Measurements from ENCODE around the gene VASP.
"Not testable (repeated sequence)": the region's sequence is repeated elsewhere in the genome, so short reads cannot be mapped to it uniquely, and the experiment has no call there.

VASP gene

GRCh38 chr19:45498411-45499195 lies 8.7 kb upstream of the VASP start, which contains the start of gene PPM1N:
TSS of gene PPM1N (plus strand) at chr19:45498443. CDS start at chr19:45498473, 30 bp downstream.
- peak; percentile 76 for DNase-seq

DNA sequence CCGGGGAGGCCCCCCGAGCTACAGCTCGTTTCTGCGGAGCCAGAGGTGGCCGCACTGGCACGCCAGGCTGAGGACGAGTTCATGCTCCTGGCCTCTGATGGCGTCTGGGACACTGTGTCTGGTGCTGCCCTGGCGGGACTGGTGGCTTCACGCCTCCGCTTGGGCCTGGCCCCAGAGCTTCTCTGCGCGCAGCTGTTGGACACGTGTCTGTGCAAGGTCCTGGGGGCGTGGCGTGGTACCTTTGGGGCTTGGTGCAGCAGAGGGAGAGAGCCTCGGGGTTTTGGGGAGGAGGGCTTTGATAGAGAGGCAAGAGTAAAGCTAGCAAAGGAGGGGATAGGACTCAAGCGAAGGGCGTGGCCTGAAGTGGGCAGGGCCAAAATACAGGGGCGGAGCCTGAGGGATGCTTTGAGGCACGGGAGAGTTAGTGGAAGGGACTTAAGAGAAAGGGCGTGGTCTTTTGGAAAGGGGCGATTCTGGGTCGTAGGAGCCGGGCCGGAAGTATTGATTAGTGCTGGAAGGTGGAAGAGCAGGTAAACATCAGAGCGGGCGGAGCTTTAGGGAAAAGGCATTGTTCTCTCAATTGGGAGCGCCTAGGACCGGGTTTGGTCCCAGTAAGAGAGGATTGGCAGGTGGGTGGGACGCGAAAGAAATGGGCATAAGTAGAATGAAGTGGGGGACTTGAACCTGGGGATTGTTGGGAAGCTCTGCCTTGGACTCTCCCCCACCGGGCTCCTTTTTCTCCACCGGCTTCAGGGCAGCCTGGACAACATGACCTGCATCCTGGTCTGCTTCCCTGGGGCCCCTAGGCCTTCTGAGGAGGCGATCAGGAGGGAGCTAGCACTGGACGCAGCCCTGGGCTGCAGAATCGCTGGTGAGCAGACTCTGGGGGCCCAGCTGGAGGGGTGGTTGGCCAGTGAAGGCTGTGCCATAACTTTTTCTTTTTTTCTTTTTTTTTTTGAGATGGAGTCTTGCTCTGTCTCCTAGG lies 7.8 kb upstream of the VASP start:
- DNase-seq = peak; percentile 83

DNA sequence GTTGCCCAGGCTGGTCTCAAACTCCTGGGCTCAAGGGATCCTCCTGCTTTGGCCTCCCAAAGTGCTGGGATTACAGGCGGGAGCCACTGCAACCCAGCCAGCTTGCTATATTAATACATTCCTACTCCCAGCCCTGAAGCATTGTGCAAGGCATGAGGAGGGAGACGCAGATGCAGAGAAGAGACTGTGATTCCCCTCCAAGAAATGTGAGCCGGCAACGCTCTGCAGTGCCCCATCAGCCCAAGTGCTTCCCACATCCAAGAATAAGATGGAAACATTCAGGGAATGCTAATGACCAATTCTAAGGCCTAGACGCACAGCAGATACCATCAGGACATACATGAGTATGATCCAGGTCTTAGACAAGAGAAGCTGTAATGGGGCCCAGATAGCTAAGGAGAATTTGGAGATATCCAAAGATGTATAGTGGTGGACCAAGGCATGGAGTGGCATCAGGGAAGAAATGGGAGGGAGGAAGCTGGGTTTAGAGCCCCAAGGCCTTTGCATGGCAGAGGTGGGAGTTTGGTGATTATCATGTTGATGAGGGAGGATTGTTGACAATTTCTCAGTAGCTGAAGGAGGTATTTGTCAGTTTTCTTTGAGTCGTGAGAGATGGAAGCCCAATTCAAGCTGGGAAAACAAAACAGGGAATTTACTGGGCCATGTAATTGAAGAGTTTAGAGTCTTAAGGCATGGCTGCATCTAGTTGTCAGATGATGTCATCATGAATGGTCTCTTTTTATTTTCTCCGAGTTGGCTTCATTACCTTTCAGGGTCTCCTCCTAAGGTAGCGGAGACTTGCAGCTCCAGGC lies 6.2 kb upstream of the VASP start:
- no peak for DNase-seq

- DNase-seq = no peak
These were observed 5.6 kb upstream of the VASP start for GRCh38 chr19:45501730-45502014.

DNA sequence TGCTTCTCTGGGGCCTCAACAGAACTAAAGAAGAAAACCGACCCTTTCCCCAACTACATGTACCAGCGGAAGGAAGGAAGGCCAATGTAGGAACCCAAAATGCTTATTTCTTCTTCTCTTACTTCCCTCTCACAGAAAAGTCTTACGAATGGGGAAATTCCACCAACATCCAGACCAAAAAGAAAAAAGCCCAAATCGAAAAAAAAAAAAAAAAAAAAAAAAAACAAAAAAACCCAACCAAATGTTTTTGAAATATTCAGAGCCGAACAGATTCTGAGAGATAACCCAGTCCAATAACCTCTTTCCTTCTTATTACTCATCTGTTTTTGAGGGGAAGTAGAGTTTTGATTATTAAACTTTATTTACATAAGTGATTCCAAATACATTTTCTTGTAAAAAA lies 5.2 kb upstream of the VASP start:
- no peak for DNase-seq

- DNase-seq = no peak
These were observed 3.4 kb upstream of the VASP start for GRCh38 chr19:45503909-45504308.

DNA sequence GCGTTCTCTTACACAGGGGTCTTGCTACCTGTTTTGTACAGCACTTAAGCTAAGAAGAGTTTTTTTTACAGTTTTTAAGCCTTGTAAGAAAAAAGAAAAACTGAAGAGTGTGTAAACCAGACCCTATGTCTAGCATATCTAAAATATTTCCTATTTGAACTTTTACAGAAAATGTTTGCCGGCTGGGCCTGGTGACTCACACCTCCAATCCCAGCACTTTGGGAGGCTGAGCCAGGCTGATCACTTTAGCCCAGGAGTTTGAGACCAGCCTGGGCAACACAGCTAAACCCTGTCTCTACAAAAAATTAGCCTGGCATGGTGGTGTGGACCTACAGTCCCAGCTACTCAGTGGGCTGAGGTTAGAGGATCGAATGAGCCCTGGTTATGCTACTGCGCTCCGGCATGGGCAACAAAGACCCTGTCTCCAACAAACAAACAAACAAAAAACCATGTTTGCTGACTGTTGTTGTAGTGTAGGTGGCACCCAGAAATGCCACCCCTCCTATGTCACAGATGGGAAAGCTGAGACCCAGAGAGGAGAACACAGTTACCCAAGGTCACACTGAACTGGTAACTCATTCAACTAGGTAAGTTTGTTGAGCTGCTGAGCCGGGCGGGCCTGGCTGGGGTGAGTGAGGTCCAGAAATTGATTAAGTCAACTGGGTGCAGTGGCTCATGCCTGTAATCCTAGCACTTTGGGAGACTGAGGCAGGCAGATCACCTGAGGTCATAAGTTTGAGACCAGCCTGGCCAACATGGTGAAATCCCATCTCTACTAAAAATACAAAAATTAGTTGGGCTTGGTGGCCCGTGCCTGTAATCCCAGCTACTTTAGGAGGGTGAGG lies 1.9 kb upstream of the VASP start:
- no peak for DNase-seq

GRCh38 chr19:45505996-45506245 lies 1.4 kb upstream of the VASP start:
- no peak for DNase-seq

DNA sequence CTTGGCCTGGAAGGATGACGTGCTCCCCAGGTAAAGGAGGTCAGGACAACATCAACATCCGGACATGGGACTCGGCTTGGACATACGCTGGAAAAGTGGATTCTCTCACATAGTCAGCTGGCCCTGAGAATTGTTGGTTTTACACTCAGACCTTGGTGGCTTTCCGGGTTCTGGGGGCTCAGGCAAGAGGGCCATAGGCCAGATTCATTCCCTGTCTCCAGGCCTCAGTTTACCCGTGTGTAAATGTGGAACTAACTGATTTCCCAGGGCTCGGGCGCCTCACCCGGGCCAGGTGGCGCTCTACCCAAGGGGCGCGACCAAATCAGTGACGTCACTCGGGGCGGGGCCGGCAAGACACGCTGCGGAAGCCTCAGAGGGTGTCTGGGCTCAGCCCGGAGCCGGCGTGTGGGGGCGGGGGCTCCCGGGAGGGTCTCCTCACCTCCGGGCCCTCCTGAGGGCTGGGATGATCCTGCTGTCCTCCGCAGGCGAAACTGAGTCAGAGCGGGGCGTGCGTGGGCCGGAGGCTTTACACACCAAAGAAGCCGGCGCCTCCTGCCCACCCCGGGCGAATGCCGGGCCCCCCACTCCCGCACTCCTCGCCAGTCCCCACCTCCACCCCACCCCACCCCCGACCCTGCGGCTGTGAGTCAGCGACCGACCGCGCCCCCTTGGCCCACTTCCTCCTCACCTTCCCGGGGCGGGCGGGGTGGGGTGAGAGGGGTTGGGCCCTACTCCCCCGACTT lies 862 bp upstream of the VASP start:
- peak; percentile 98 for DNase-seq

GRCh38 chr19:45507872-45508416 lies 665 bp downstream of the VASP start:
- no peak for DNase-seq

- DNase-seq = peak; percentile 53
These were observed 1.2 kb downstream of the VASP start for GRCh38 chr19:45508417-45508860.

- DNase-seq = peak; percentile 78
These were observed 1.8 kb downstream of the VASP start for GRCh38 chr19:45508861-45509691.

DNA sequence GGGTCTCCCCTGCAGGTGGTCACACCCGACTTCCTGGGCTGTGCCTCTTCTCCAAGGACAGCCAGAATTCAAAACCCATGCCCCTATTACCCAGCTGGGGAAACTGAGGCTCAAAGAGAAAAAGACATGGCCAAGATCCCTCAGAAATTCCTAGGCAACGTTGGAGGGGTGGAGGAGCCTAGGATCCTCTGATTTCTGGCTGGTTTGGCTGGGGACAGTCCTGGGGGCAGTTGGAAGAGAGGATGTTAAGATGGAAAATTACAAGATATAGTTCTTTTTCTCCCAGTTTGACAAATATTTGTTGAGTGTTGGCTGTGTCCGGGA lies 2.4 kb downstream of the VASP start:
- DNase-seq = no peak

- not testable (repeated sequence) for DNase-seq
These were observed 3.1 kb downstream of the VASP start for GRCh38 chr19:45510352-45510751.

DNA sequence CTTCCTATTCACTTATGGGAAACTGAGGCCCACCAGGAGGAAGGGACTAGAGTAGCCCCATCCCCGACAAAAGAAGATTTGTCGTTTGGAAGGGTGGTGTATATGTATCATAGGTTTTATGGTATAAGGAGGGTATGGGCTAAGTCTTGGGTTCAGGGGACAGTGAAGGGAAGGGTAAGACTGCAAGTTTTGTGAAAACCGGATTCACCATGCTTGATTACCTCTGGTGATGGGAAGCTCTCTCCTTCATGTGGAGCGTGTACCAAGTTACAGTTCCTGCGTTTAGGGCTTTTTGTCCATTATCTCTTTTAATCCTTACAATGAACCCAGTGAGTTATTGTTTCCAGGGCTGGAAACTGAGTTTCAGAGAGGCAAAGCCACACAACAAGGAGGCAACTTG lies 3.8 kb downstream of the VASP start:
- no peak for DNase-seq

- no peak for DNase-seq
These were observed 5.7 kb downstream of the VASP start for GRCh38 chr19:45512881-45513483.

DNA sequence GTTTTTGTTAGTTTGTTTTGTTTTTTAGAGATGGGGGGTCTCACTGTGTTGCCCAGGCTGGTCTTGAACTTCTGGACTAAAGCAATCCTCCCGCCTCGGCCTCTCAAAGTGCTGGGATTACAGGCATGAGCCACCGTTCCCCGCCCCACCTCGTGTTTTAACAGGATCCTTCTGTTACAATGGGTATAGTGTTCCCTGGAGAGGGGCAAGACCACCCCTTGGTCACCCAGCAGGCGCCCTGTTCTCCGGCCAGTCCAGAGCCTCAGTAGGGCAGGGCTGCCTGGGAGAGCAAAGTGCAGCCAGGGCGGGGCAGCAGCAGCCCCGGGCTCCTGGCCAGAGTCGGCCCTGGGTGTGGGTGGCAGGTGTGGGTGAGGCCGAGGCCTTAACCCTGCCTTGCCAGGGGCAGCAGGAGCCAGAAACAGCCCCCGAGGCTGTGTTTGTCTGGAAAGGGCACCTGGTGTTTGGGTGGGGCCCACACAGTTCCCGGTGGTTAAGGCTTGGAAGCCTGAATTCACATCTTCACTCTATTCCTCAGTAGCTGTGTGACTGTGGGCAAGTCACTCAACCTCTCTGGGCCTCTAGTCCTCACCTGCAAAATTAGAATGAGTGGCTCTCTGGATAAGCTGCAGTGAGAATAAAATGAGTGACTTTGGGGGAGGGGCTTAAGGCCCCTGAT lies 7.2 kb downstream of the VASP start:
- DNase-seq = no peak

DNA sequence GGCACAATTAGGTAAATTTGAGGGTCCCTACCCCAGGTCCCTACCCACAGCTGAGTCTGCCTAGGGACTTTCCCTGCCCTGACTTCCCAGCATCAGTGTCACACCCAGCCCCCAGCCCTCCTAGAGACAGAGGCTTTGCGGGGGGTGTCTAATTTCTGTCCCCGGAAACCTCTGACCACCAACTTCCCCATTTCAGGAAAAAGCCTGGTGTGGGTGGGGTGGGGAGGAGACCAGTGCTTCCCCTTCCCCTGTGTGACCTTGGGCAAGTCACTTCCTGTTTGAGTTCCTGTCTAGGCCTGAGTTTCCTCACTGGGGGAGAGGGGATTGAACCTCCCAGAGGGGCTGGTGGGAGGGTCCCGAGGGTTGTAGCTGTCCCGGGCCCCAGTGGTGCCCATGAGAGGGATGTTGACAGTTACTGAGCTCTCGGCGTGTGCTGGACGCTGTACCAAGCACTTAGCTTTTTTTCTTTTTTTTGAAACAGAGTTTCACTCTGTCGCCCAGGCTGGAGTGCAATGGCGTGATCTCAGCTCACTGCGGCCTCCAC lies 7.9 kb downstream of the VASP start:
- DNase-seq = peak; percentile 67

DNA sequence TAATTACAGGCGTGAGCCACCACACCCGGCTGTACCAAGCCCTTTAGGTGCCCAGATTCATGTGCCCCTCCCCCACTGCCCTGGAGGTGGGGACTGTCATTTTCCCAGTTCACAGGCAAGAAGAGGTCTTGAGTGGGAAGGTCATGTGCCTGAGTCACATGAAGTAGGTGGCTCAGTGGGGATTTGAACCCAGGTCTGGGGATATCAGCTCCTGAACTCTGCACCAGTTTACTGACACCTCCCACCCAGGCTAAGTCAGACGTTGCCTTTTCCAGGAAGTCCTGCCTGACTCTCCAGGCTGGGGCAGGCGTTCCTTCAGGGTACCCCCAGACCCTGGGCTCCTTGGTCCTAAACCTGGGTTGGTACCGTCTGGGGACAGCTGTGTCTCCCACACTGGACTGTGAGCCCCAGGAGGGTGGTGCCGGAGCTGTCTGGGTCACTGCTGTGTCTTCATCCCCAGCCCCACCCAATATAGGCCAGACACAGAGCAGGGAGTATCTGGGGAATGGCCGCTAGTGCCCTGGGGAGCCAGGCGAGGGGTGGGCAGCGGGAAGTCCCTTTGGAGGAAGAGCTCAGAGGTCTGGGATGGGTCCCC lies 8.6 kb downstream of the VASP start:
- no peak for DNase-seq
